Ishikawa (cell line): Measurements from ENCODE around the gene SPATA17.

Experiments used
- CEBPB ChIP-seq: IDR thresholded peaks from 2 replicates; pipeline ENCODE4 v1.6.1; 2012
- CREB1 ChIP-seq: IDR thresholded peaks from 2 replicates; pipeline ENCODE4 v1.6.1; 2012; ENCODE audit warnings: low read depth
- EGR1 ChIP-seq: IDR thresholded peaks from 2 replicates; pipeline ENCODE4 v1.6.1; 2012
- EP300 ChIP-seq: IDR thresholded peaks from 2 replicates; pipeline ENCODE4 v1.6.1; 2012; ENCODE audit warnings: borderline replicate concordance
- FOXM1 ChIP-seq: IDR thresholded peaks from 2 replicates; pipeline ENCODE4 v1.6.1; 2012; ENCODE audit warnings: low read depth, borderline replicate concordance
- MAX ChIP-seq: IDR thresholded peaks from 2 replicates; pipeline ENCODE4 v1.6.1; 2012
- NFIC ChIP-seq: IDR thresholded peaks from 2 replicates; pipeline ENCODE4 v1.6.1; 2012
- RAD21 ChIP-seq: IDR thresholded peaks from 2 replicates; pipeline ENCODE4 v1.6.1; 2012; ENCODE audit warnings: low read depth
- REST ChIP-seq: IDR thresholded peaks from 2 replicates; pipeline ENCODE4 v1.6.1; 2012; ENCODE audit warnings: low read depth, mild to moderate bottlenecking
- TAF1 ChIP-seq: IDR thresholded peaks from 2 replicates; pipeline ENCODE4 v1.6.1; 2012; ENCODE audit warnings: low read depth, mild to moderate bottlenecking
- TCF12 ChIP-seq: IDR thresholded peaks from 2 replicates; pipeline ENCODE4 v1.6.1; 2012; ENCODE audit warnings: low read depth
- TEAD4 ChIP-seq: IDR thresholded peaks from 2 replicates; pipeline ENCODE4 v1.6.1; 2012
- USF1 ChIP-seq: IDR thresholded peaks from 2 replicates; pipeline ENCODE4 v1.6.1; 2012
- YY1 ChIP-seq: IDR thresholded peaks from 2 replicates; pipeline ENCODE4 v1.6.1; 2012; ENCODE audit warnings: low read depth
- ZBTB7A ChIP-seq: IDR thresholded peaks from 2 replicates; pipeline ENCODE4 v1.6.1; 2012; ENCODE audit warnings: low read depth

The SPATA17 gene

GRCh38 chr1:217642455-217642854 is 11.3 kb downstream of the SPATA17 start:
- no peak for TF ChIP-seq TAF1
- no peak for TF ChIP-seq REST
- no peak for TF ChIP-seq YY1
- no peak for TF ChIP-seq TEAD4
- no peak for TF ChIP-seq USF1
- TF ChIP-seq CREB1: no peak
- no peak for TF ChIP-seq RAD21
- TF ChIP-seq CEBPB: no peak
- TF ChIP-seq MAX: no peak

GRCh38 chr1:217647791-217648190 is 16.6 kb downstream of the SPATA17 start:
- TF ChIP-seq REST (no peak), USF1 (no peak), CREB1 (no peak), NFIC (no peak), EP300 (no peak), FOXM1 (no peak), RAD21 (no peak), TAF1 (no peak), EGR1 (no peak), TEAD4 (no peak), TCF12 (no peak), ZBTB7A (no peak), CEBPB (no peak)

- no peak for TF ChIP-seq NFIC
- TF ChIP-seq MAX: no peak
- TF ChIP-seq EGR1: no peak
- TF ChIP-seq FOXM1: no peak
- TF ChIP-seq RAD21: no peak
- TF ChIP-seq TEAD4: no peak
- TF ChIP-seq USF1: no peak
- no peak for TF ChIP-seq TCF12
- TF ChIP-seq CREB1: no peak
- TF ChIP-seq TAF1: no peak
- no peak for TF ChIP-seq REST
- no peak for TF ChIP-seq YY1
- no peak for TF ChIP-seq ZBTB7A
Measured at GRCh38 chr1:217650674-217651073, 19.5 kb downstream of the SPATA17 start.

GRCh38 chr1:217660353-217661062 is 29.4 kb downstream of the SPATA17 start:
- TF ChIP-seq FOXM1 (no peak), RAD21 (peak; percentile 28; the same call in 1 of the 2 replicates), EGR1 (no peak)
